Activated gamma-delta T cell treated with anti-CD3 and anti-CD28 coated beads, Interleukin-2, amount 50 U/mL, for 16 hours (primary cell): ENCODE results near the gene BZW2.

ENCODE experiments used
- DNase-seq: peaks from one replicate; pipeline ENCODE4 v3.0.0-alpha.2; 2020; ENCODE audit warnings: low read depth

Gene BZW2

GRCh38 chr7:16721541-16721940 lies 75.6 kb downstream of the BZW2 start:
- no peak for DNase-seq

- DNase-seq, result no peak
These were observed 78.4 kb downstream of the BZW2 start for GRCh38 chr7:16724344-16724743.

- DNase-seq, result no peak
These were observed 80.2 kb downstream of the BZW2 start for GRCh38 chr7:16726189-16726588.

GRCh38 chr7:16727736-16728135 lies 81.8 kb downstream of the BZW2 start:
- no peak for DNase-seq

- no peak for DNase-seq
These were observed 82.8 kb downstream of the BZW2 start for GRCh38 chr7:16728811-16729210.

- no peak for DNase-seq
These were observed 83.6 kb downstream of the BZW2 start for GRCh38 chr7:16729541-16729940.

GRCh38 chr7:16730937-16731336 lies 85.0 kb downstream of the BZW2 start:
- no peak for DNase-seq

GRCh38 chr7:16732828-16733227 lies 86.8 kb downstream of the BZW2 start:
- no peak for DNase-seq

GRCh38 chr7:16734148-16734726 lies 88.3 kb downstream of the BZW2 start:
- no peak for DNase-seq

- DNase-seq, result no peak
These were observed 89.0 kb downstream of the BZW2 start for GRCh38 chr7:16735020-16735419.

- no peak for DNase-seq
These were observed 92.2 kb downstream of the BZW2 start for GRCh38 chr7:16738011-16738688.

- no peak for DNase-seq
These were observed 94.1 kb downstream of the BZW2 start for GRCh38 chr7:16739863-16740622.

GRCh38 chr7:16740623-16740953 lies 94.6 kb downstream of the BZW2 start:
- no peak for DNase-seq

GRCh38 chr7:16740996-16741395 lies 95.0 kb downstream of the BZW2 start:
- no peak for DNase-seq

GRCh38 chr7:16741676-16742075 lies 95.7 kb downstream of the BZW2 start:
- no peak for DNase-seq

- no peak for DNase-seq
These were observed 96.6 kb downstream of the BZW2 start for GRCh38 chr7:16742547-16742946.

GRCh38 chr7:16743236-16743635 lies 97.3 kb downstream of the BZW2 start:
- no peak for DNase-seq

- no peak for DNase-seq
These were observed 98.7 kb downstream of the BZW2 start for GRCh38 chr7:16744518-16745250.

- DNase-seq, result no peak
These were observed 99.7 kb downstream of the BZW2 start for GRCh38 chr7:16745645-16746044.

GRCh38 chr7:16747102-16747501 lies 101.1 kb downstream of the BZW2 start:
- DNase-seq, result no peak

- DNase-seq, result no peak
These were observed 107.3 kb downstream of the BZW2 start, which contains the start of gene TSPAN13 for GRCh38 chr7:16753102-16753931. Gene TSPAN13, plus strand, starts transcription at chr7:16753755. Its CDS starts 213 bp downstream, at chr7:16753968.
